GM21529 (cell line): ENCODE results near the gene GEMIN4.
"Not testable (repeated sequence)": the region's sequence is repeated elsewhere in the genome, so short reads cannot be mapped to it uniquely, and the experiment has no call there.

Source experiments
- ATAC-seq: cut with Tn5 transposase; IDR thresholded peaks from one replicate; pipeline ENCODE4 v1.9.1; 2021; ENCODE audit not compliant: unreplicated experiment

Gene GEMIN4

GRCh38 chr17:704111-704864, 47.8 kb downstream of the GEMIN4 start:
- no peak for ATAC-seq

- ATAC-seq, result no peak
Measured at GRCh38 chr17:703081-703875, 48.8 kb downstream of the GEMIN4 start.

- no peak for ATAC-seq
Measured at GRCh38 chr17:700504-701094, 51.5 kb downstream of the GEMIN4 start.

- ATAC-seq, result no peak
Measured at GRCh38 chr17:699345-699744, 52.7 kb downstream of the GEMIN4 start.

GRCh38 chr17:698096-698495, 54.0 kb downstream of the GEMIN4 start:
- ATAC-seq, result not testable (repeated sequence)

GRCh38 chr17:697682-698081, 54.4 kb downstream of the GEMIN4 start:
- no peak for ATAC-seq

- no peak for ATAC-seq
Measured at GRCh38 chr17:696369-696768, 55.7 kb downstream of the GEMIN4 start.
